Loucy (cell line): ENCODE data around the gene LRRC4.

Source experiments
- H2AFZ ChIP-seq: fragments of 200-600 bp; sonication (generic); 2 replicates; pipeline ENCODE4 v1.6.0; 2016; ENCODE audit warnings: antibody characterized with exemption, mild to moderate bottlenecking, low read length, moderate library complexity
- H3F3A ChIP-seq: fragments of 200-600 bp; 2 replicates; pipeline ENCODE4 v1.6.0; 2016; ENCODE audit warnings: antibody characterized with exemption, low read depth, mild to moderate bottlenecking
- H3K27me3 ChIP-seq: fragments of 200-600 bp; sonication (generic); 2 replicates; pipeline ENCODE4 v1.6.1; 2014; ENCODE audit warnings: low read length, mild to moderate bottlenecking; ENCODE audit not compliant: insufficient read depth, poor library complexity, severe bottlenecking
- H3K36me3 ChIP-seq: fragments of 200-600 bp; sonication (generic); 2 replicates; pipeline ENCODE4 v1.6.1; 2016; ENCODE audit warnings: low read length; ENCODE audit not compliant: insufficient read depth
- H3K4me1 ChIP-seq: fragments of 200-600 bp; sonication (generic); 2 replicates; pipeline ENCODE4 v1.5.1; 2014; ENCODE audit warnings: low read length, mild to moderate bottlenecking; ENCODE audit not compliant: insufficient read depth, poor library complexity, severe bottlenecking
- H3K4me2 ChIP-seq: fragments of 200-600 bp; sonication (generic); 2 replicates; pipeline ENCODE4 v1.6.0; 2014; ENCODE audit warnings: antibody characterized with exemption, low read length, low read depth, mild to moderate bottlenecking; ENCODE audit not compliant: poor library complexity, severe bottlenecking
- H3K4me3 ChIP-seq: fragments of 200-600 bp; sonication (generic); 2 replicates; pipeline ENCODE4 v1.5.1; 2014; ENCODE audit warnings: low read length, mild to moderate bottlenecking, mixed read lengths; ENCODE audit not compliant: poor library complexity, severe bottlenecking
- H3K79me2 ChIP-seq: fragments of 200-600 bp; sonication (generic); 2 replicates; pipeline ENCODE4 v1.6.1; 2014; ENCODE audit warnings: low read length; ENCODE audit not compliant: insufficient read depth
- H3K9ac ChIP-seq: fragments of 200-600 bp; sonication (generic); 2 replicates; pipeline ENCODE4 v1.6.0; 2014; ENCODE audit warnings: mild to moderate bottlenecking, low read depth, low read length, moderate library complexity; ENCODE audit not compliant: poor library complexity, severe bottlenecking
- H3K9me2 ChIP-seq: fragments of 200-600 bp; sonication (generic); replicated peaks from 2 replicates; pipeline ENCODE4 v1.6.1; 2016; ENCODE audit warnings: low read depth, low read length, mixed read lengths
- H3K9me3 ChIP-seq: fragments of 200-600 bp; sonication (generic); 2 replicates; pipeline ENCODE4 v1.6.1; 2014; ENCODE audit warnings: mild to moderate bottlenecking, antibody characterized with exemption, low read length, low read depth; ENCODE audit not compliant: insufficient read depth
- H4K20me1 ChIP-seq: fragments of 200-600 bp; sonication (generic); 2 replicates; pipeline ENCODE4 v1.6.0; 2014; ENCODE audit warnings: antibody characterized with exemption, low read length, mild to moderate bottlenecking; ENCODE audit not compliant: insufficient read depth, poor library complexity, severe bottlenecking
- CTCF ChIP-seq: fragments of 200-600 bp; sonication (generic); conservative IDR thresholded peaks from 2 replicates; pipeline ENCODE4 v1.5.1; 2014; ENCODE audit warnings: mild to moderate bottlenecking, antibody characterized with exemption, low read length
- EZH2phosphoT487 ChIP-seq: fragments of 200-600 bp; IDR thresholded peaks from 2 replicates; pipeline ENCODE4 v1.6.1; 2018; ENCODE audit warnings: antibody characterized with exemption, mild to moderate bottlenecking, moderate library complexity, borderline replicate concordance

LRRC4 gene

GRCh38 chr7:128074736-128075135 lies 43.5 kb upstream of the LRRC4 start:
- Histone ChIP-seq H3K36me3 (peaks cover 47% of the 10 kb centered on the region; the same call in 1 of the 2 replicates), H3K4me3 (no peak overlapping the region), H3K79me2 (no peaks in the 10 kb centered on the region), H3K27me3 (no peaks in the 10 kb centered on the region), H4K20me1 (no peaks in the 10 kb centered on the region), H3F3A (no peaks in the 10 kb centered on the region), H3K9me3 (no peaks in the 10 kb centered on the region), H2AFZ (no peak overlapping the region), H3K9ac (no peak overlapping the region), H3K4me2 (no peak overlapping the region), H3K9me2 (no peaks in the 10 kb centered on the region), H3K4me1 (peaks cover 3% of the 10 kb centered on the region)
- TF ChIP-seq EZH2phosphoT487, result no peak
- no peak for TF ChIP-seq CTCF

- Histone ChIP-seq H3F3A (no peaks in the 10 kb centered on the region), H3K27me3 (no peaks in the 10 kb centered on the region), H3K9ac (no peak overlapping the region), H3K4me3 (no peak overlapping the region), H3K9me2 (no peaks in the 10 kb centered on the region), H3K79me2 (no peaks in the 10 kb centered on the region), H3K4me1 (peaks cover 3% of the 10 kb centered on the region), H3K4me2 (no peak overlapping the region), H3K9me3 (no peaks in the 10 kb centered on the region), H4K20me1 (no peaks in the 10 kb centered on the region), H2AFZ (no peak overlapping the region), H3K36me3 (peaks cover 47% of the 10 kb centered on the region; the same call in 1 of the 2 replicates)
- no peak for TF ChIP-seq EZH2phosphoT487
- no peak for TF ChIP-seq CTCF
Observed at GRCh38 chr7:128074336-128074735, 43.1 kb upstream of the LRRC4 start.

- H3K4me2 ChIP-seq, result no peak overlapping the region
- H2AFZ ChIP-seq, result no peak overlapping the region
- peaks cover 3% of the 10 kb centered on the region for H3K4me1 ChIP-seq
- H3K9me3 ChIP-seq, result no peaks in the 10 kb centered on the region
- no peaks in the 10 kb centered on the region for H3K27me3 ChIP-seq
- H3K9ac ChIP-seq, result no peak overlapping the region
- no peaks in the 10 kb centered on the region for H3K9me2 ChIP-seq
- H3K79me2 ChIP-seq, result no peaks in the 10 kb centered on the region
- H4K20me1 ChIP-seq, result no peaks in the 10 kb centered on the region
- no peak for TF ChIP-seq CTCF
- no peak for TF ChIP-seq EZH2phosphoT487
- no peak overlapping the region for H3K4me3 ChIP-seq
- H3K36me3 ChIP-seq, result peaks cover 42% of the 10 kb centered on the region; the same call in 1 of the 2 replicates
- no peaks in the 10 kb centered on the region for H3F3A ChIP-seq
Observed at GRCh38 chr7:128073671-128074310, 42.6 kb upstream of the LRRC4 start.
